K562 (cell line): Measurements from ENCODE around the gene SPATA25. TPM values are rescaled to one million over a fixed set of nuclear protein-coding genes. Genes with fewer than 3 reads are reported as not detected.
A peak's percentile ranks its signal among the peaks of the same experiment; 100 is the strongest.

ENCODE experiments used
- AFF1 ChIP-seq, 2 experiments: fragments of 450-650 bp; IDR thresholded peaks; 2 replicates each; pipeline ENCODE4 v1.6.1; 2018; ENCODE audit warnings: mild to moderate bottlenecking in 2 of 2, low read depth in 1 of 2; ENCODE audit not compliant: partially characterized antibody in 2 of 2
- CBFA2T3 ChIP-seq: fragments of 450-650 bp; IDR thresholded peaks from 2 replicates; pipeline ENCODE4 v1.6.1; 2017
- CEBPZ ChIP-seq: fragments of 150-350 bp; IDR thresholded peaks from 2 replicates; pipeline ENCODE4 v1.6.1; 2014; ENCODE audit warnings: low read depth, mild to moderate bottlenecking, low read length, borderline replicate concordance
- ESRRA ChIP-seq: fragments of 450-650 bp; IDR thresholded peaks from 2 replicates; pipeline ENCODE4 v1.6.1; 2014; ENCODE audit warnings: low read depth, mild to moderate bottlenecking, moderate library complexity, borderline replicate concordance
- JUNB ChIP-seq: fragments of 450-650 bp; formaldehyde crosslinking; conservative IDR thresholded peaks from 2 replicates; pipeline ENCODE4 v1.4.0; 2020; ENCODE audit warnings: mild to moderate bottlenecking
- MAFK ChIP-seq: IDR thresholded peaks from 2 replicates; pipeline ENCODE4 v1.6.1; 2011; ENCODE audit warnings: low read length, improper control_type of control experiment
- RBBP5 ChIP-seq: fragments of 200-600 bp; sonication (generic); IDR thresholded peaks from 2 replicates; pipeline ENCODE4 v1.6.1; 2012; ENCODE audit warnings: borderline replicate concordance, mild to moderate bottlenecking, low read length, control low read depth, inconsistent platforms; ENCODE audit not compliant: insufficient read depth, poor library complexity, severe bottlenecking
- SPI1 ChIP-seq: IDR thresholded peaks from 2 replicates; pipeline ENCODE4 v1.6.1; 2011; ENCODE audit warnings: low read depth, low read length, control low read depth, borderline replicate concordance
- STAT5A ChIP-seq: IDR thresholded peaks from 2 replicates; pipeline ENCODE4 v1.6.1; 2012; ENCODE audit warnings: low read length, inconsistent platforms, borderline replicate concordance
- USF1 ChIP-seq: sonication (generic); formaldehyde crosslinking; IDR thresholded peaks from 2 replicates; pipeline ENCODE4 v1.9.0; 2022; ENCODE audit warnings: mild to moderate bottlenecking, missing genetic modification reagents
- ZNF274 ChIP-seq: IDR thresholded peaks from 2 replicates; pipeline ENCODE4 v1.6.1; 2011; ENCODE audit warnings: low read depth, mild to moderate bottlenecking, low read length, moderate library complexity, borderline replicate concordance
- ZNF592 ChIP-seq: fragments of 450-650 bp; IDR thresholded peaks from 2 replicates; pipeline ENCODE4 v1.6.1; 2017; ENCODE audit warnings: antibody characterized with exemption, mild to moderate bottlenecking
- ZNF77 ChIP-seq: fragments of 250-450 bp; sonication (Bioruptor Pico); IDR thresholded peaks from 2 replicates; pipeline ENCODE4 v1.5.0; 2020
- polyA plus RNA-seq, 8 experiments: library from polyadenylated mRNA; depleted of rRNA in 4 of 8; stranded (reverse) in 5 of 8; unstranded in 3 of 8; fragments of >200 nt; fragmentation: Nextera tagmentation in 2 of 8; fragmentation: Illumina TruSeq in 1 of 8; extraction: Ambion mirVana in 2 of 8; extraction: Trizol in 1 of 8; gene quantifications; 2 replicates each; pipeline versions ENCODE4 v1.2.1 to v1.2.3, GENCODE V29; 2011 to 2014; ENCODE audit warnings: inconsistent platforms in 1 of 8, missing spikeins in 1 of 8
- total RNA-seq, 7 experiments: library from RNA; depleted of rRNA in 6 of 7; stranded (reverse); fragments of >200 nt in 6 of 7; fragmentation: Illumina TruSeq in 2 of 7; extraction: Trizol in 2 of 7; gene quantifications; 2 replicates each; pipeline versions ENCODE4 v1.2.1 to v1.2.3, GENCODE V29; 2011 to 2021; ENCODE audit warnings: low replicate concordance in 1 of 7

The SPATA25 gene
- total and polyA plus RNA-seq, 9 of the 15 experiments (the other 6 are each of a cell fraction or from before 2014, with no cell fraction given): 0.21 to 0.95 (median 0.53) TPM; not detected in 3

- TF ChIP-seq ZNF592 (peak; percentile 75), AFF1 (IDR thresholded peaks at IDR 0.05; ENCODE audit: low read depth in 1 of 2, partially characterized antibody in 2 of 2) (peak in 1 of 2 experiments; percentile 85), ESRRA (peak; percentile 88), SPI1 (peak; percentile 23; the same call in 1 of the 2 replicates), JUNB (CRISPR knock-in tag) (no peak), USF1 (CRISPR knock-in tag) (peak; percentile 100), ZNF274 (no peak), STAT5A (peak; percentile 9; the same call in 1 of the 2 replicates), CBFA2T3 (0 out of 2 replicates have a peak, but pooled peaks have one; percentile 18), RBBP5 (peak; percentile 54), CEBPZ (0 out of 2 replicates have a peak, but pooled peaks have one; percentile 31), MAFK (no peak), ZNF77 (CRISPR knock-in tag) (no peak)
Observed at GRCh38 chr20:45890985-45891983, 3.9 kb upstream of the SPATA25 start, which contains the start of the genes CTSA and NEURL2 (continued).
